Hepatocyte (in vitro differentiated cells): ENCODE results near the gene DLG2. TPM values are rescaled to one million over a fixed set of nuclear protein-coding genes. Genes with fewer than 3 reads are reported as not detected.

ENCODE experiments used
- DNase-seq: peaks from one replicate; pipeline ENCODE4 v3.0.0-alpha.2; 2016; ENCODE audit warnings: low spot score
- H2AFZ ChIP-seq: fragments of 200-600 bp; sonication (generic); 2 replicates; pipeline ENCODE4 v1.6.0; 2016; ENCODE audit warnings: antibody characterized with exemption, mild to moderate bottlenecking
- H3K27ac ChIP-seq: fragments of 200-600 bp; sonication (generic); 2 replicates; pipeline ENCODE4 v1.5.1; 2016; ENCODE audit warnings: mild to moderate bottlenecking
- H3K27me3 ChIP-seq: fragments of 200-600 bp; sonication (generic); 2 replicates; pipeline ENCODE4 v1.6.1; 2016
- H3K36me3 ChIP-seq: fragments of 200-600 bp; sonication (generic); replicated peaks from 2 replicates; pipeline ENCODE4 v1.5.1; 2016; ENCODE audit warnings: low read depth; ENCODE audit not compliant: insufficient read depth
- H3K4me1 ChIP-seq: fragments of 200-600 bp; sonication (generic); 2 replicates; pipeline ENCODE4 v1.5.1; 2016; ENCODE audit warnings: mild to moderate bottlenecking, moderate library complexity; ENCODE audit not compliant: insufficient read depth
- H3K4me2 ChIP-seq: fragments of 200-600 bp; sonication (generic); 2 replicates; pipeline ENCODE4 v1.6.0; 2016
- H3K4me3 ChIP-seq: fragments of 200-600 bp; sonication (generic); 2 replicates; pipeline ENCODE4 v1.5.1; 2016; ENCODE audit warnings: mild to moderate bottlenecking
- H3K79me2 ChIP-seq: fragments of 200-600 bp; sonication (generic); 2 replicates; pipeline ENCODE4 v1.6.0; 2017; ENCODE audit warnings: mild to moderate bottlenecking
- H3K9me2 ChIP-seq: fragments of 200-600 bp; sonication (generic); replicated peaks from 2 replicates; pipeline ENCODE4 v1.6.0; 2017; ENCODE audit warnings: mild to moderate bottlenecking; ENCODE audit not compliant: insufficient read depth
- H3K9me3 ChIP-seq: fragments of 200-600 bp; sonication (generic); 2 replicates; pipeline ENCODE4 v1.5.1; 2016; ENCODE audit warnings: low read depth, mild to moderate bottlenecking
- H4K20me1 ChIP-seq: fragments of 200-600 bp; sonication (generic); 2 replicates; pipeline ENCODE4 v1.6.0; 2016; ENCODE audit warnings: mild to moderate bottlenecking; ENCODE audit not compliant: insufficient read depth, poor library complexity, severe bottlenecking
- CTCF ChIP-seq: fragments of 200-600 bp; sonication (generic); IDR thresholded peaks from 2 replicates; pipeline ENCODE4 v1.5.1; 2016; ENCODE audit warnings: antibody characterized with exemption, mild to moderate bottlenecking; ENCODE audit not compliant: poor library complexity
- EZH2 ChIP-seq: fragments of 200-600 bp; sonication (generic); IDR thresholded peaks from 2 replicates; pipeline ENCODE4 v1.6.1; 2016; ENCODE audit warnings: antibody characterized with exemption, mild to moderate bottlenecking, borderline replicate concordance
- EZH2phosphoT487 ChIP-seq: fragments of 200-600 bp; sonication (generic); IDR thresholded peaks from one replicate; pipeline ENCODE4 v1.6.1; 2018; ENCODE audit warnings: antibody characterized with exemption, mild to moderate bottlenecking, low read depth, moderate library complexity; ENCODE audit not compliant: unreplicated experiment, severe bottlenecking
- WGBS: methylation state at CpG from one replicate; pipeline ENCODE4 v1.1.6; 2016; ENCODE audit warnings: low lambda C conversion rate; ENCODE audit errors: missing lambda C conversion rate; 5-methylcytosine and 5-hydroxymethylcytosine counted together
- polyA plus RNA-seq: library from polyadenylated mRNA; unstranded; fragments of >200 nt; fragmentation: Nextera tagmentation; extraction: Ambion mirVana; gene quantifications from 2 replicates; pipeline ENCODE4 v1.2.1, GENCODE V29; 2016
- total RNA-seq: library from RNA; depleted of rRNA; stranded (reverse); fragments of >200 nt; gene quantifications from 2 replicates; pipeline ENCODE4 v1.2.3, GENCODE V29; 2014

Gene DLG2
- total and polyA plus RNA-seq, 2 experiments from 2014 or later, result 2.6 to 6.8 TPM

GRCh38 chr11:84218318-84218717 lies 1408.8 kb downstream of the DLG2 start:
- TF ChIP-seq EZH2 (no peak), CTCF (no peak), EZH2phosphoT487 (no peak)
- Histone ChIP-seq H3K9me2 (no peaks in the 10 kb centered on the region), H3K4me3 (no peak overlapping the region), H3K27ac (no peak overlapping the region), H4K20me1 (no peaks in the 10 kb centered on the region), H3K4me1 (no peaks in the 10 kb centered on the region), H3K9me3 (no peaks in the 10 kb centered on the region), H3K79me2 (no peaks in the 10 kb centered on the region), H3K36me3 (no peaks in the 10 kb centered on the region), H3K27me3 (no peaks in the 10 kb centered on the region), H3K4me2 (no peak overlapping the region), H2AFZ (no peak overlapping the region)
- WGBS, result 68% methylated on average over 2 of the region's 4 CpGs
- no peak for DNase-seq

DNA sequence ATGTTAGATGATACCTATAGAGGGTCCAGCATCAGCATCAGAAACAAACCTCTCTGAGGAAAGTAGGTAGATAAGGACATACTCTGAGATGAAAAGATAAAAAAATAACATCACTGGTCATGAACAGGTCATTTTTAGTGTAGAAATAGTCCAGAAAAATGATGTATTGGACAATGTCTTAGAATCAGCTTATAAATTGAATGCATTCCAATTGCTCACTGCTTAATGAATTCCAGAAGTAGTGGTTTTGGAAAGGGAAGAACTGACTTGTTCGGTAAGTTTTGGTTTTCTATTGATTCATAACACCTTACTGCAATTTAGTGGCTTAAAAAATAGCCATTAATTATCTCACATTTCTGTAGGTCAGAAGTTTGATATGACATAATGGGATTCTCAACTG lies 1411.5 kb downstream of the DLG2 start:
- no peaks in the 10 kb centered on the region for H3K9me2 ChIP-seq
- no peaks in the 10 kb centered on the region for H4K20me1 ChIP-seq
- no peaks in the 10 kb centered on the region for H3K4me1 ChIP-seq
- no peak for DNase-seq
- no peaks in the 10 kb centered on the region for H3K36me3 ChIP-seq
- no peak overlapping the region for H3K27ac ChIP-seq
- 70% methylated on average over 1 of the region's 1 CpG for whole genome bisulfite sequencing
- no peaks in the 10 kb centered on the region for H3K27me3 ChIP-seq
- H3K79me2 ChIP-seq, result no peaks in the 10 kb centered on the region
- no peak for TF ChIP-seq EZH2
- no peak for TF ChIP-seq EZH2phosphoT487
- no peak for TF ChIP-seq CTCF
- no peaks in the 10 kb centered on the region for H3K9me3 ChIP-seq
- H3K4me3 ChIP-seq, result no peak overlapping the region
- no peak overlapping the region for H2AFZ ChIP-seq
- H3K4me2 ChIP-seq, result no peak overlapping the region

DNA sequence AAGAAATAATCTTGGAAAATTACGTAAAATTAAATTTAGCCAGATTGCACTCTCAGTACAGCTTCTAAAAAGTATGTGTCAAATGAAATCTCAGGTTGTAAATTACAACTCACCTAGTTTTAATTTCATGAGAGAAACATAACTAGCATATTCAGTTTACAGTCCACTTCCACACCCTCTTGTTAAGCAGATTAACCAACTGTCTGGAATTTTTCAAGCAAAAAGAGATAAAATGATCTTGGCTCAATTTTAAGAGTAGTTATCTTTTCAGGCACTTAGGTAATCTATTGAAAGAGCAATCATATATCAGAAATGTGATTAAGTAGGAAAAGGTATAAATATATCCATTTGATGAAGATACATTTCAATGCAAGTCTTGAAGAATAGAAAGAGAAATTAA lies 1412.6 kb downstream of the DLG2 start:
- Histone ChIP-seq H3K9me2 (no peaks in the 10 kb centered on the region), H3K79me2 (no peaks in the 10 kb centered on the region), H3K9me3 (no peaks in the 10 kb centered on the region), H3K4me2 (no peak overlapping the region), H4K20me1 (no peaks in the 10 kb centered on the region), H3K36me3 (no peaks in the 10 kb centered on the region), H2AFZ (no peak overlapping the region), H3K4me3 (no peak overlapping the region), H3K27ac (no peak overlapping the region), H3K4me1 (no peaks in the 10 kb centered on the region), H3K27me3 (no peaks in the 10 kb centered on the region)
- WGBS, result 93% methylated on average over 1 of the region's 1 CpG
- no peak for DNase-seq
- TF ChIP-seq CTCF, result no peak
